Measurements from ENCODE around the gene SASH3.

GRCh38 chrX:129787336-129788055 lies 7.7 kb downstream of the SASH3 start:
- TF ChIP-seq, protein P1, sequence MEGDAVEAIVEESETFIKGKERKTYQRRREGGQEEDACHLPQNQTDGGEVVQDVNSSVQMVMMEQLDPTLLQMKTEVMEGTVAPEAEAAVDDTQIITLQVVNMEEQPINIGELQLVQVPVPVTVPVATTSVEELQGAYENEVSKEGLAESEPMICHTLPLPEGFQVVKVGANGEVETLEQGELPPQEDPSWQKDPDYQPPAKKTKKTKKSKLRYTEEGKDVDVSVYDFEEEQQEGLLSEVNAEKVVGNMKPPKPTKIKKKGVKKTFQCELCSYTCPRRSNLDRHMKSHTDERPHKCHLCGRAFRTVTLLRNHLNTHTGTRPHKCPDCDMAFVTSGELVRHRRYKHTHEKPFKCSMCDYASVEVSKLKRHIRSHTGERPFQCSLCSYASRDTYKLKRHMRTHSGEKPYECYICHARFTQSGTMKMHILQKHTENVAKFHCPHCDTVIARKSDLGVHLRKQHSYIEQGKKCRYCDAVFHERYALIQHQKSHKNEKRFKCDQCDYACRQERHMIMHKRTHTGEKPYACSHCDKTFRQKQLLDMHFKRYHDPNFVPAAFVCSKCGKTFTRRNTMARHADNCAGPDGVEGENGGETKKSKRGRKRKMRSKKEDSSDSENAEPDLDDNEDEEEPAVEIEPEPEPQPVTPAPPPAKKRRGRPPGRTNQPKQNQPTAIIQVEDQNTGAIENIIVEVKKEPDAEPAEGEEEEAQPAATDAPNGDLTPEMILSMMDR (IDR thresholded peaks at IDR 0.05), result no peak
- no peak for TF ChIP-seq POLR2A (IDR thresholded peaks at IDR 0.05; ENCODE audit: low read depth)
- TF ChIP-seq POLR2AphosphoS5 (IDR thresholded peaks at IDR 0.05), result no peak

All from esophagus muscularis mucosa (tissue), 3 donors.